ENCODE data around the gene PCDHGA9. TPM values are rescaled to one million over a fixed set of nuclear protein-coding genes. Genes with fewer than 3 reads are reported as not detected.

PCDHGA9 gene
- total and polyA plus RNA-seq, 2 of the 8 experiments (the other 6 are each of a cell fraction or from before 2014, with no cell fraction given): 0.79 to 1.1 TPM

- Histone ChIP-seq H2AK5ac (ENCODE audit: low read depth, low read length) (no peak overlapping the region), H2BK120ac (replicated peaks; ENCODE audit: low read depth, low read length) (no peak overlapping the region), H3K4ac (replicated peaks; ENCODE audit: insufficient read length, low read depth, low read length) (no peak overlapping the region), H3K36me3 (ENCODE audit: control insufficient read depth in 2 of 4, insufficient read depth in 4 of 4, low read length in 3 of 4) (peaks cover 0 to 21% (median 3%) of the 10 kb centered on the region in 4 experiments; a peak in 3 of 8 replicates), H3K14ac (ENCODE audit: insufficient read length) (no peak overlapping the region), H3K79me1 (ENCODE audit: low read depth, low read length) (peaks cover 2% of the 10 kb centered on the region; the same call in 1 of the 2 replicates), H3K23ac (ENCODE audit: insufficient read length) (no peak overlapping the region), H4K8ac (ENCODE audit: extremely low read depth, insufficient read depth, low read length) (no peak overlapping the region), H3K4me3 (ENCODE audit: extremely low read depth in 1 of 4, insufficient read depth in 2 of 4, low read depth in 3 of 4, low read length in 4 of 4) (no peak overlapping the region), H3K9me3 (ENCODE audit: insufficient read depth in 2 of 2, low read depth in 1 of 2, low read length in 1 of 2) (peaks cover 42 to 54% of the 10 kb centered on the region in 2 experiments), H2BK20ac (ENCODE audit: low read length) (no peak overlapping the region), H2BK5ac (ENCODE audit: low read depth, low read length) (no peak overlapping the region), H2BK12ac (ENCODE audit: low read depth, low read length) (no peak overlapping the region), H3K23me2 (ENCODE audit: low read depth, low read length) (no peaks in the 10 kb centered on the region), H3K27ac (ENCODE audit: low read depth, low read length) (no peak overlapping the region), H4K20me1 (replicated peaks in 1 of 2; ENCODE audit: control insufficient read depth in 1 of 2, insufficient read depth in 2 of 2, low read length in 2 of 2) (no peaks in the 10 kb centered on the region), H3K27me3 (replicated peaks in 1 of 4; ENCODE audit: control insufficient read depth in 3 of 4, extremely low read depth in 1 of 4, insufficient read depth in 3 of 4, low read length in 3 of 4) (no peaks in the 10 kb centered on the region), H4K5ac (ENCODE audit: insufficient read length, low read depth, low read length) (no peak overlapping the region), H3K79me2 (ENCODE audit: control insufficient read depth in 1 of 2, insufficient read depth in 2 of 2, low read length in 2 of 2) (no peaks in the 10 kb centered on the region; a peak in 1 of 4 replicates), H3K9ac (replicated peaks in 1 of 4; ENCODE audit: extremely low read depth in 1 of 4, low read depth in 3 of 4, low read length in 3 of 4) (no peak overlapping the region), H3K4me1 (replicated peaks in 1 of 4; ENCODE audit: control insufficient read depth in 3 of 4, insufficient read depth in 4 of 4, low read length in 3 of 4) (no peaks in the 10 kb centered on the region), H2BK15ac (ENCODE audit: low read length) (no peak overlapping the region), H4K91ac (replicated peaks; ENCODE audit: insufficient read length, low read length) (no peak overlapping the region), H3K4me2 (ENCODE audit: insufficient read depth in 1 of 2, low read depth in 2 of 2, low read length in 2 of 2) (no peak overlapping the region), H3K18ac (ENCODE audit: extremely low read depth, low read length) (no peak overlapping the region), H2AFZ (ENCODE audit: low read length) (no peak overlapping the region), H3K56ac (replicated peaks; ENCODE audit: insufficient read length, low read depth, low read length) (no peak overlapping the region)
- ChIA-PET POLR2A (ENCODE audit: partially characterized antibody) (interaction anchor here (0.7 to 1.4 kb wide), 2 partner anchors 23 to 86 kb away, joined by 3 to 5 read pairs; no protein-coding TSS in a partner anchor), CTCF (ENCODE audit: partially characterized antibody) (interaction anchor here (0.5 to 3.1 kb wide), 19 partner anchors 15 to 282 kb away, joined by 3 to 10 read pairs (median 3); partner anchors contain the start of genes PCDHB14, PCDHGA10 and PCDHGB6)
- WGBS, 2 experiments (ENCODE audit: extremely low coverage in 1 of 2, insufficient coverage in 1 of 2, insufficient read length in 1 of 2, insufficient replicate concordance in 2 of 2, low coverage in 1 of 2, low lambda C conversion rate in 2 of 2, missing lambda C conversion rate in 1 of 2): 95% methylated on average over 44 of the region's 53 CpGs; no CpG with 5 or more reads in 1 of the 2 experiments
- DNase-seq (ENCODE audit: low read depth in 1 of 2, low spot score in 2 of 2): peak in 1 of 2 experiments; percentile 39
- FAIRE-seq: no peak
- TF ChIP-seq RAD21 (IDR thresholded peaks at IDR 0.05 in 1 of 2, conservative IDR thresholded peaks at IDR 0.05 in 1 of 2; ENCODE audit: low read depth in 2 of 2, low read length in 2 of 2): peak; percentile 10 to 31; a peak in 2 of 4 replicates
- peak in 2 of 3 experiments; percentile 5 to 6; a peak in 2 of 4 replicates for TF ChIP-seq CTCF (IDR thresholded peaks at IDR 0.05; ENCODE audit: control extremely low read depth in 1 of 3, insufficient read depth in 1 of 3, low read depth in 1 of 3, low read length in 3 of 3)
- TF ChIP-seq BACH1 (IDR thresholded peaks at IDR 0.05; ENCODE audit: low read length): no peak
- peak; percentile 14; the same call in 1 of the 2 replicates for TF ChIP-seq E2F6 (IDR thresholded peaks at IDR 0.05)
- TF ChIP-seq RBBP5 (IDR thresholded peaks at IDR 0.05; ENCODE audit: borderline replicate concordance, low read depth, low read length): no peak
Measured at GRCh38 chr5:141427783-141428426, 25.3 kb downstream of the PCDHGA9 start.

Data from H1 (cell line).